Vagina (tissue), 2 donors: Measurements from ENCODE around the gene OGFRL1.

Experiments
- POLR2A ChIP-seq, 2 donors: fragments of 450-650 bp; IDR thresholded peaks; one replicate each; pipeline ENCODE4 v1.6.1; 2017; ENCODE audit warnings: antibody characterized with exemption in 2 of 2, mild to moderate bottlenecking in 2 of 2, moderate library complexity in 2 of 2
- TF ChIP-seq, protein P1 (sequence below), 3 experiments: fragments of 450-650 bp in 2 of 3; fragments of 200-600 bp in 1 of 3; sonication (generic) in 1 of 3; IDR thresholded peaks; one replicate each; pipeline ENCODE4 v1.5.1; 2017 to 2019; ENCODE audit warnings: antibody characterized with exemption in 3 of 3, mild to moderate bottlenecking in 2 of 3, moderate library complexity in 2 of 3

DNA sequence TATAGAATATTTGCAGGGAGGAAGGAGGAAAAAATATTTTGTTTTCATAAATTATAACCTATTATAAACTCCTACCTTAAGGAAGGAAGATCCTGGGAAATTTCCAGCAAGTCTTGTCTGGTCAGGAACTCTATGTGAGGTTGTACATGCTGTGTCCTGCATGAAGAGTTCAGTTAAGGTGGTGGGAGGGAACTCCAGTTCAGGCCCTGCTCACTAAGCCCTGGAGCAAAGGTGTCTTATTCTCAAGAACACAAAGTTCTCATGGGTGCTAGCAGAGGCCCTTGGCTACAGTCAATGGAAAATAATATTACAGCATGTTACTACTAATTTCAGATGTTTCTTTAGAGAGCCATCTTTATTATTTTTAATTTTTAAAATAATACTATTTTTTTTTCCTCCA is 3.8 kb upstream of the OGFRL1 start:
- TF ChIP-seq, protein P1, sequence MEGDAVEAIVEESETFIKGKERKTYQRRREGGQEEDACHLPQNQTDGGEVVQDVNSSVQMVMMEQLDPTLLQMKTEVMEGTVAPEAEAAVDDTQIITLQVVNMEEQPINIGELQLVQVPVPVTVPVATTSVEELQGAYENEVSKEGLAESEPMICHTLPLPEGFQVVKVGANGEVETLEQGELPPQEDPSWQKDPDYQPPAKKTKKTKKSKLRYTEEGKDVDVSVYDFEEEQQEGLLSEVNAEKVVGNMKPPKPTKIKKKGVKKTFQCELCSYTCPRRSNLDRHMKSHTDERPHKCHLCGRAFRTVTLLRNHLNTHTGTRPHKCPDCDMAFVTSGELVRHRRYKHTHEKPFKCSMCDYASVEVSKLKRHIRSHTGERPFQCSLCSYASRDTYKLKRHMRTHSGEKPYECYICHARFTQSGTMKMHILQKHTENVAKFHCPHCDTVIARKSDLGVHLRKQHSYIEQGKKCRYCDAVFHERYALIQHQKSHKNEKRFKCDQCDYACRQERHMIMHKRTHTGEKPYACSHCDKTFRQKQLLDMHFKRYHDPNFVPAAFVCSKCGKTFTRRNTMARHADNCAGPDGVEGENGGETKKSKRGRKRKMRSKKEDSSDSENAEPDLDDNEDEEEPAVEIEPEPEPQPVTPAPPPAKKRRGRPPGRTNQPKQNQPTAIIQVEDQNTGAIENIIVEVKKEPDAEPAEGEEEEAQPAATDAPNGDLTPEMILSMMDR (IDR thresholded peaks at IDR 0.05): no peak
- no peak for TF ChIP-seq POLR2A (IDR thresholded peaks at IDR 0.05)
